ENCODE measurements around the gene STAM2. TPM values are rescaled to one million over a fixed set of nuclear protein-coding genes. Genes with fewer than 3 reads are reported as not detected.
"Not testable (repeated sequence)": the region's sequence is repeated elsewhere in the genome, so short reads cannot be mapped to it uniquely, and the experiment has no call there.

The STAM2 gene
- total and polyA plus RNA-seq, 2 donors, result 13.0 to 23.0 TPM

- no peaks in the 10 kb centered on the region for H3K27me3 ChIP-seq (ENCODE audit: control insufficient read depth in 2 of 2, insufficient read depth in 1 of 2, low read length in 1 of 2)
- no peaks in the 10 kb centered on the region for H3K36me3 ChIP-seq (ENCODE audit: control insufficient read depth in 2 of 2, insufficient read depth in 2 of 2, low read length in 1 of 2)
- DNase-seq (ENCODE audit: low read depth in 6 of 9, low spot score in 9 of 9), result no peak
- no peak overlapping the region for H3K27ac ChIP-seq (ENCODE audit: low read depth in 1 of 2, low read length in 1 of 2)
- 21% methylated on average over 3 of the region's 3 CpGs for WGBS
- H3K9me3 ChIP-seq (ENCODE audit: control insufficient read depth in 2 of 2, insufficient read depth in 1 of 2, low read length in 1 of 2), result peaks cover 0 to 8% of the 10 kb centered on the region in 2 donors
- H3K4me1 ChIP-seq (ENCODE audit: control insufficient read depth in 2 of 2, insufficient read depth in 2 of 2, low read length in 2 of 2), result no peaks in the 10 kb centered on the region
- H3K4me3 ChIP-seq (ENCODE audit: low read length in 2 of 2), result no peak overlapping the region
These were observed 8.9 kb downstream of the STAM2 start for GRCh38 chr2:152166633-152167032.

DNA sequence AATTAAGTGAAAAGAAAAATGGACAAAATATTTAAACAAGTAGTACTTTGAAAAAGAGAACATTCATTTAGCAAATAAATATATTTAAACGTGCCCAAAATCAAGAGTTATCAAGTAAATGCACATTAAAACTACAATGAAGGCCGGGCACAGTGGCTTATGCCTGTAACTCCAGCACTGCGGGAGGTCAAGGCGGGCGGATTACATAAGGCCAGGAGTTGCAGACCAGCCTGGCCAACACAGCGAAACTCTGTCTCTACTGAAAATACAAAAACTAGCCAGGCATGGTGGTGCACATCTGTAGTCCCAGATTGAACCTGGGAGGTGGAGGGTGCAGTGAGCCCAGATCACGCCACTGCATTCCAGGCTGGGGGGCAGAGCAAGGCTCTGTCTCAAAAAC lies 9.8 kb downstream of the STAM2 start:
- H3K36me3 ChIP-seq (ENCODE audit: control insufficient read depth in 2 of 2, insufficient read depth in 2 of 2, low read length in 1 of 2), result no peaks in the 10 kb centered on the region
- 98% methylated on average over 7 of the region's 7 CpGs for WGBS
- no peak for DNase-seq (ENCODE audit: low read depth in 6 of 9, low spot score in 9 of 9)

DNA sequence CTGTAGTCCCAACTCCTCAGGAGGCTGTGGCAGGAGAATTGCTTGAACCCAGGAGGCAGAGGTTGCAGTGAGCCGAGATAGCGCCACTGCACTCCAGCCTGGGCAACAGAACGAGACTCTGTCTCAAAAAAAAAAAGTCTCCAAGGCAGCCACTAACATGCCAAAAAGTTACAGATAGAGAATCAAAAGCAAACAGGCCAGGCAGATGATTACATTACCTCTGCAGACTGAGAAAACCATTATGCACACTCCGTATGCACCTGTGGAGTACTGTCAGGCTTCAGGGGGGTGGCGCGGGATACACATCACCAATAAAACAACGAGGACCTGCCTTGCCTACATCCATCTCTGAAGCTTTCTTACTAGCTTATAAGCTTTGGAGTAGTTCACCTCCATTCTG lies 10.3 kb downstream of the STAM2 start:
- H3K4me1 ChIP-seq (ENCODE audit: control insufficient read depth in 2 of 2, insufficient read depth in 2 of 2, low read length in 2 of 2), result no peaks in the 10 kb centered on the region
- H3K4me3 ChIP-seq (ENCODE audit: low read length in 2 of 2), result no peak overlapping the region
- H3K27me3 ChIP-seq (ENCODE audit: control insufficient read depth in 2 of 2, insufficient read depth in 1 of 2, low read length in 1 of 2), result no peaks in the 10 kb centered on the region
- no peak overlapping the region for H3K27ac ChIP-seq (ENCODE audit: low read depth in 1 of 2, low read length in 1 of 2)
- H3K9me3 ChIP-seq (ENCODE audit: control insufficient read depth in 2 of 2, insufficient read depth in 1 of 2, low read length in 1 of 2), result peaks cover 0 to 8% of the 10 kb centered on the region in 2 donors
- no peaks in the 10 kb centered on the region for H3K36me3 ChIP-seq (ENCODE audit: control insufficient read depth in 2 of 2, insufficient read depth in 2 of 2, low read length in 1 of 2)
- 96% methylated on average over 7 of the region's 7 CpGs for WGBS
- DNase-seq (ENCODE audit: low read depth in 6 of 9, low spot score in 9 of 9), result no peak

More for the DNA sequence above, 9.8 kb downstream of the STAM2 start:
- Histone ChIP-seq H3K9me3 (ENCODE audit: control insufficient read depth in 2 of 2, insufficient read depth in 1 of 2, low read length in 1 of 2) (peaks cover 0 to 8% of the 10 kb centered on the region in 2 donors), H3K27me3 (ENCODE audit: control insufficient read depth in 2 of 2, insufficient read depth in 1 of 2, low read length in 1 of 2) (no peaks in the 10 kb centered on the region), H3K27ac (ENCODE audit: low read depth in 1 of 2, low read length in 1 of 2) (no peak overlapping the region), H3K4me3 (ENCODE audit: low read length in 2 of 2) (no peak overlapping the region), H3K4me1 (ENCODE audit: control insufficient read depth in 2 of 2, insufficient read depth in 2 of 2, low read length in 2 of 2) (no peaks in the 10 kb centered on the region)

GRCh38 chr2:152163669-152164068 lies 11.9 kb downstream of the STAM2 start:
- H3K9me3 ChIP-seq (ENCODE audit: control insufficient read depth in 2 of 2, insufficient read depth in 1 of 2, low read length in 1 of 2), result peaks cover 0 to 11% of the 10 kb centered on the region in 2 donors
- WGBS, result 97% methylated on average over 5 of the region's 5 CpGs
- not testable (repeated sequence) for H3K27ac ChIP-seq (ENCODE audit: low read depth in 1 of 2, low read length in 1 of 2); DNase-seq (ENCODE audit: low read depth in 6 of 9, low spot score in 9 of 9); H3K4me3 ChIP-seq (ENCODE audit: low read length in 2 of 2); H3K27me3 ChIP-seq (ENCODE audit: control insufficient read depth in 2 of 2, insufficient read depth in 1 of 2, low read length in 1 of 2); H3K4me1 ChIP-seq (ENCODE audit: control insufficient read depth in 2 of 2, insufficient read depth in 2 of 2, low read length in 2 of 2); H3K36me3 ChIP-seq (ENCODE audit: control insufficient read depth in 2 of 2, insufficient read depth in 2 of 2, low read length in 1 of 2)

- H3K4me3 ChIP-seq (ENCODE audit: low read length in 2 of 2), result no peak overlapping the region
- H3K27me3 ChIP-seq (ENCODE audit: control insufficient read depth in 2 of 2, insufficient read depth in 1 of 2, low read length in 1 of 2), result no peaks in the 10 kb centered on the region
- 98% methylated on average over 3 of the region's 3 CpGs for WGBS
These were observed 13.4 kb downstream of the STAM2 start for GRCh38 chr2:152162141-152162540.

GRCh38 chr2:152161598-152161997 lies 14.0 kb downstream of the STAM2 start:
- Histone ChIP-seq H3K4me1 (ENCODE audit: control insufficient read depth in 2 of 2, insufficient read depth in 2 of 2, low read length in 2 of 2) (no peaks in the 10 kb centered on the region), H3K27ac (ENCODE audit: low read depth in 1 of 2, low read length in 1 of 2) (no peak overlapping the region), H3K4me3 (ENCODE audit: low read length in 2 of 2) (no peak overlapping the region), H3K9me3 (ENCODE audit: control insufficient read depth in 2 of 2, insufficient read depth in 1 of 2, low read length in 1 of 2) (peaks cover 0 to 11% of the 10 kb centered on the region in 2 donors), H3K27me3 (ENCODE audit: control insufficient read depth in 2 of 2, insufficient read depth in 1 of 2, low read length in 1 of 2) (no peaks in the 10 kb centered on the region), H3K36me3 (ENCODE audit: control insufficient read depth in 2 of 2, insufficient read depth in 2 of 2, low read length in 1 of 2) (no peaks in the 10 kb centered on the region)
- WGBS, result 97% methylated on average over 4 of the region's 4 CpGs
- DNase-seq (ENCODE audit: low read depth in 6 of 9, low spot score in 9 of 9), result no peak

More at GRCh38 chr2:152162141-152162540, 13.4 kb downstream of the STAM2 start:
- Histone ChIP-seq H3K27ac (ENCODE audit: low read depth in 1 of 2, low read length in 1 of 2) (no peak overlapping the region), H3K9me3 (ENCODE audit: control insufficient read depth in 2 of 2, insufficient read depth in 1 of 2, low read length in 1 of 2) (peaks cover 0 to 11% of the 10 kb centered on the region in 2 donors), H3K36me3 (ENCODE audit: control insufficient read depth in 2 of 2, insufficient read depth in 2 of 2, low read length in 1 of 2) (no peaks in the 10 kb centered on the region), H3K4me1 (ENCODE audit: control insufficient read depth in 2 of 2, insufficient read depth in 2 of 2, low read length in 2 of 2) (no peaks in the 10 kb centered on the region)
- no peak for DNase-seq (ENCODE audit: low read depth in 6 of 9, low spot score in 9 of 9)

DNA sequence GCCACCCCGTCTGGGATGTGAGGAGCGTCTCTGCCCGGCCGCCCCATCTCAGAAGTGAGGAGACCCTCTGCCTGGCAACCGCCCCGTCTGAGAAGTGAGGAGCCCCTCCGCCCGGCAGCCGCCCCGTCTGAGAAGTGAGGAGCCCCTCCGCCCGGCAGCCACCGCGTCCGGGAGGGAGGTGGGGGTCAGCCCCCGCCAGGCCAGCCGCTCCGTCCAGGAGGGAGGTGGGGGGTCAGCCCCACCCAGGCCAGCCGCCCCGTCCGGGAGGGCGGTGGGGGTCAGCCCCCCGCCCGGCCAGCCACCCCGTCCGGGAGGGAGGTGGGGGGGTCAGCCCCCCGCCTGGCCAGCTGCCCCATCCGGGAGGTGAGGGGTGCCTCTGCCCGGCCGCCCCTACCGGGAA lies 15.2 kb downstream of the STAM2 start:
- H3K27me3 ChIP-seq (ENCODE audit: control insufficient read depth in 2 of 2, insufficient read depth in 1 of 2, low read length in 1 of 2); H3K27ac ChIP-seq (ENCODE audit: low read depth in 1 of 2, low read length in 1 of 2); H3K36me3 ChIP-seq (ENCODE audit: control insufficient read depth in 2 of 2, insufficient read depth in 2 of 2, low read length in 1 of 2); H3K4me1 ChIP-seq (ENCODE audit: control insufficient read depth in 2 of 2, insufficient read depth in 2 of 2, low read length in 2 of 2); H3K4me3 ChIP-seq (ENCODE audit: low read length in 2 of 2); DNase-seq (ENCODE audit: low read depth in 6 of 9, low spot score in 9 of 9): not testable (repeated sequence)
- peaks cover 0 to 11% of the 10 kb centered on the region in 2 donors for H3K9me3 ChIP-seq (ENCODE audit: control insufficient read depth in 2 of 2, insufficient read depth in 1 of 2, low read length in 1 of 2)
- WGBS, result 98% methylated on average over 31 of the region's 31 CpGs

- Histone ChIP-seq H3K27ac (ENCODE audit: low read depth in 1 of 2, low read length in 1 of 2) (no peak overlapping the region), H3K27me3 (ENCODE audit: control insufficient read depth in 2 of 2, insufficient read depth in 1 of 2, low read length in 1 of 2) (no peaks in the 10 kb centered on the region), H3K4me3 (ENCODE audit: low read length in 2 of 2) (no peak overlapping the region), H3K9me3 (ENCODE audit: control insufficient read depth in 2 of 2, insufficient read depth in 1 of 2, low read length in 1 of 2) (peaks cover 0 to 3% of the 10 kb centered on the region in 2 donors), H3K4me1 (ENCODE audit: control insufficient read depth in 2 of 2, insufficient read depth in 2 of 2, low read length in 2 of 2) (no peaks in the 10 kb centered on the region), H3K36me3 (ENCODE audit: control insufficient read depth in 2 of 2, insufficient read depth in 2 of 2, low read length in 1 of 2) (no peaks in the 10 kb centered on the region)
- WGBS, result 99% methylated on average over 1 of the region's 1 CpG
- no peak for DNase-seq (ENCODE audit: low read depth in 6 of 9, low spot score in 9 of 9)
These were observed 18.3 kb downstream of the STAM2 start for GRCh38 chr2:152157253-152157652.

DNA sequence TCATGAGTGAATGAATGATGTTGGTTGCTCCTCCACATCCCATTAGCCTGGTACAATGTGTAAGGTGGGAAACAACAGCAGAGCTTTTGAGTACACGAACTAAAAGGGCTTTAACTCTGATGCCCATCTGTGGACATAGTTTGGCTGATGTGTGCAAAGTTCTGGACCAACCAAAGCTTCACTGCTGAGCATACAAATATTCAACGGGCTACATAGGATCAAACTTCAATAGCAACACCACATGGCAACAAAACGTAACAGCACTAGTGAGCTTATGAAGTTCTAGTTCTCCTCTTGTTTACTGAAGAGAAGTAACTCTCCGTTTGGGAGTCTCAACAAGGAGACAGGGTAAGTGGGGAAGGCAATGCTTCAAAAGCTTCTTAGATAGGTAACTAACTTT lies 20.4 kb downstream of the STAM2 start:
- H3K4me3 ChIP-seq (ENCODE audit: low read length in 2 of 2), result no peak overlapping the region
- no peak for DNase-seq (ENCODE audit: low read depth in 6 of 9, low spot score in 9 of 9)
- no peaks in the 10 kb centered on the region for H3K27me3 ChIP-seq (ENCODE audit: control insufficient read depth in 2 of 2, insufficient read depth in 1 of 2, low read length in 1 of 2)
- H3K9me3 ChIP-seq (ENCODE audit: control insufficient read depth in 2 of 2, insufficient read depth in 1 of 2, low read length in 1 of 2), result peaks cover 0 to 7% of the 10 kb centered on the region in 2 donors
- H3K4me1 ChIP-seq (ENCODE audit: control insufficient read depth in 2 of 2, insufficient read depth in 2 of 2, low read length in 2 of 2), result no peaks in the 10 kb centered on the region
- no peaks in the 10 kb centered on the region for H3K36me3 ChIP-seq (ENCODE audit: control insufficient read depth in 2 of 2, insufficient read depth in 2 of 2, low read length in 1 of 2)
- 88% methylated on average over 4 of the region's 4 CpGs for WGBS
- no peak overlapping the region for H3K27ac ChIP-seq (ENCODE audit: low read depth in 1 of 2, low read length in 1 of 2)

- H3K9me3 ChIP-seq (ENCODE audit: control insufficient read depth in 2 of 2, insufficient read depth in 1 of 2, low read length in 1 of 2), result peaks cover 0 to 5% of the 10 kb centered on the region in 2 donors
- H3K4me1 ChIP-seq (ENCODE audit: control insufficient read depth in 2 of 2, insufficient read depth in 2 of 2, low read length in 2 of 2), result no peaks in the 10 kb centered on the region
- H3K4me3 ChIP-seq (ENCODE audit: low read length in 2 of 2), result no peak overlapping the region
- no peaks in the 10 kb centered on the region for H3K27me3 ChIP-seq (ENCODE audit: control insufficient read depth in 2 of 2, insufficient read depth in 1 of 2, low read length in 1 of 2)
- no peaks in the 10 kb centered on the region for H3K36me3 ChIP-seq (ENCODE audit: control insufficient read depth in 2 of 2, insufficient read depth in 2 of 2, low read length in 1 of 2)
- 98% methylated on average over 7 of the region's 7 CpGs for WGBS
- no peak for DNase-seq (ENCODE audit: low read depth in 6 of 9, low spot score in 9 of 9)
- H3K27ac ChIP-seq (ENCODE audit: low read depth in 1 of 2, low read length in 1 of 2), result no peak overlapping the region
These were observed 21.1 kb downstream of the STAM2 start for GRCh38 chr2:152154462-152154861.

All from thymus (tissue), 11 donors.